ENCODE measurements around the gene EPHB3. TPM values are rescaled to one million over a fixed set of nuclear protein-coding genes. Genes with fewer than 3 reads are reported as not detected.

Gene EPHB3
- total RNA-seq (28.0 TPM), polyA plus RNA-seq (5.1 TPM)

DNA sequence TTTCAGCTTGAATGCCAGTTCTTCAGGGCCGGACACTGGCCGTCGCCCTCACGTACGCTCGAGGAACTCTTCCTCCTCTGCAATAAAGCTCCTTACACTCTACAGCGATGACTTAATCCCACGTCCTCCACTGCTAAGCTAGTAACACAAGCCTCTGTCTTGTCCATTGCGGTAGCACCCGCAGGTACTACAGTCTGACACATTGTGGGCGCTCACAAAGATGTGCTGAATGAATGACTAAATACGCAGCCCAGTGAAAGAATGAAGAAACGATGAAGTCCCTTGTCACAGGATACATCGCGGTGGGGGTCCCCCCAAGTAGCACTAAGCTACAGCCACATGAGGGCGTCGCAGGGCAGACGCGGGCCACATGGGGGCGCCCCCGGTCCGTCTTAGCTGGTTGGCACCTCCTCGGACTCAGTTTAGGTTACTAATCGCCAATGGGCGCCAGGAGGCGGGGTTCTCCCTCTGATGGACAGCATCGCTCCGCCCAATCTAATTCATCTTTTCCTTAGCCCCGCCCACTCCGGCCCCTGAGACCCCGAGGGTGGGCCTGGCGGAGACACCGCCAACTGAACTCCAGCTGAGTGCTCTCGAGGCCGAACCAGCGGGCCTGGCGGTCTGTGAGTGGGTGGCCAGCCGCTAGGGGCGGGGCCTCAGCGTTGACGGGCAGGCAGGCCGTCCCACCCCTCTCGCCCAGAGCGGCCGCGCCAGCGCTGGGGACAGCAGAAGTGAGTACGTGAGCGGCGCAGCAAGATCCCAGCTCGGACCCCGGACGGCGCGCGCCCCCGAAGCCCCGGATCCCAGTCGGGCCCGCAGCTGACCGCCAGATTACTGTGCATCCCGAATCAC, at the start of gene EPHB3:
Gene EPHB3, plus strand, starts transcription at position 725 of the 852 bp plus-strand sequence. CDS start 451 bp downstream, outside the sequence.
- WGBS: under 1% methylated on average over 62 of the region's 62 CpGs
- DNase-seq (ENCODE audit: extremely low spot score): peak; percentile 99
- Histone ChIP-seq H3K36me3 (ENCODE audit: insufficient read depth) (no peaks in the 10 kb centered on the region), H3K27ac (ENCODE audit: low read depth) (no peak within 1 kb of the TSS), H3K4me3 (ENCODE audit: low read depth, low read length) (peak within 1 kb of the TSS; percentile 61), H3K4me1 (ENCODE audit: insufficient read depth) (no peaks in the 10 kb centered on the region)

DNA sequence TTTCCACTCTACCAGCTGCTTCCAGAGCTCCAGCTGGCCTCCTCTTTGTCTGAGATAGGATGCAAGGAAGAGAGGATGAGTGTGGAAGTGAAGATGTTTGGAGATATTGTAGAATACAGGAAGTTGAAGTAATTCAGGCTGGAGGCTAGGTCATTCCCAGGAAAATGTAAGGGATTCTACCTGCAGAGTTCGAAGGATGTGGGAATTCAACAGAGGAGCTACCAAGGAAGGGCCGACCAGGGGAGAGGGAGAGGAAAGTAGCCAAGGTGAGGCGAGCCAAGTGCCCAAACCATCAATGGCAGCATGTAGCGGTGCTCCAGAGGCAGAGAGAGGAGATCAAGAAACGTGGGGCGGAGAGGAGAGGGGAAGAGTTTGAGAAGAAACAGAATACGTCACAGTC, 49.0 kb upstream of the EPHB3 start:
- Histone ChIP-seq H3K27ac (ENCODE audit: low read depth) (no peak overlapping the region), H3K4me3 (ENCODE audit: low read depth, low read length) (no peak overlapping the region), H3K36me3 (ENCODE audit: insufficient read depth) (no peaks in the 10 kb centered on the region), H3K4me1 (ENCODE audit: insufficient read depth) (no peaks in the 10 kb centered on the region)
- no peak for DNase-seq (ENCODE audit: extremely low spot score)
- WGBS: 79% methylated on average over 7 of the region's 7 CpGs

DNA sequence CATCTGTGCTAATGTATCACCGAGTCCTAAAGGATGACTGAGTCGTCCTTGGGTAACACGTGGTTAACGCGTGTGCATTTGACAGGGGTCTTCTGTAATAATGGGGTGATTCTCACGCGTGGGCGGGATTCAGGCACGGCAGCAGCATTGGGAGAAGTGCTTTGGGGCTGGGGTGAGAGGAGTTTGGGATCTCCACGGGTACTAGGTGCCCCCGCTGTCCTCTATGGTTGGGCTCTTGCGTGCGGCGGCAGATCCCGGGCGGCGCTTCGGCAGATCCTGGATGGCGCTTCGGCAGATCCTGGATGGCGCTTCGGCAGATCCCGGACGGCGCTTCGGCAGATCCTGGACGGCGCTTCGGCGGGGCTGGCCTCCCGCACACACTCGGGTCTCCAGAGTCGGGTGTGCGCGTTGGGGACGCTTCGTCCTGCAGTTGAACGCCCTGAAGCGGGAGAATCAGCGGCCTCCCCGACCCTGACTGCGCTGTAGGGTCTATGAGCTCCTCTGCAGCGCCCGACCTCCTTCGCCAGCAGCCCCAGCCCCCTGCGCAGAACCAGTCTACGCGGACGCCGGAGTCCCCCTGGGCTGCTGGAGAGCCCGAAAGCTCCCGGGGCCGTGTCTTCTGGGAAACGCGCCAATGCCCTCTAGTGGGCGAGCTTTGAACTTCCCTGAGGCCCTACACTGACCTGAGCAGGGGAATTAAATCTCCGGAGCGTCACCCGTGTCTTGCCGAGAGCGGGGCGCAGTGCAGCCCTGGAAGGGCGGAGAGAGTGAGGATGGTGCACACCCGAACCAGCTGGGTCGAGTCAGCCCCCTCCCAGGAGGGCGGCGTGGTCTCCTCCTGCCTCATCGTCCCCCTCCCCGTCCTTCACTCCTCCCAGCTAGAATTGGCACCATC, 48.1 kb upstream of the EPHB3 start:
- 4% methylated on average over 69 of the region's 69 CpGs for WGBS
- Histone ChIP-seq H3K4me3 (ENCODE audit: low read depth, low read length) (peak overlapping the region; percentile 20), H3K27ac (ENCODE audit: low read depth) (no peak overlapping the region), H3K4me1 (ENCODE audit: insufficient read depth) (no peaks in the 10 kb centered on the region), H3K36me3 (ENCODE audit: insufficient read depth) (no peaks in the 10 kb centered on the region)
- peak; percentile 65 for DNase-seq (ENCODE audit: extremely low spot score)

DNA sequence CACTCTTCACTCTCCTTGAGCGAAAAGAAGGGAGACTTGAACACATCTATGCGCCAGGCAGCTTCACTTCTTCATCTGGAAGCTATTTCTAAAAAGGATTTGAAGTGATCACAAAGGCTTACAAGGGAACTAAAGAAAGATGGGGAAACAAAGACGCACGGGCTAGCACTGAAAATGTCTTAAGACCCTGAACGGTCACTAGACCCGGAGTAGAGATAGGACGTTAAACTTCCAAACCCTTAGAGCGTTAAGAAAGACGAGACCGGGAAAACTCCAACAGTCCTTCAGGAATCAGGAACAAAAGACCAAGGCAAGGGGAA, 47.5 kb upstream of the EPHB3 start:
- no peaks in the 10 kb centered on the region for H3K36me3 ChIP-seq (ENCODE audit: insufficient read depth)
- 18% methylated on average over 10 of the region's 10 CpGs for WGBS
- no peak for DNase-seq (ENCODE audit: extremely low spot score)
- H3K4me1 ChIP-seq (ENCODE audit: insufficient read depth): no peaks in the 10 kb centered on the region
- H3K4me3 ChIP-seq (ENCODE audit: low read depth, low read length): peak overlapping the region; percentile 20
- H3K27ac ChIP-seq (ENCODE audit: low read depth): no peak overlapping the region

DNA sequence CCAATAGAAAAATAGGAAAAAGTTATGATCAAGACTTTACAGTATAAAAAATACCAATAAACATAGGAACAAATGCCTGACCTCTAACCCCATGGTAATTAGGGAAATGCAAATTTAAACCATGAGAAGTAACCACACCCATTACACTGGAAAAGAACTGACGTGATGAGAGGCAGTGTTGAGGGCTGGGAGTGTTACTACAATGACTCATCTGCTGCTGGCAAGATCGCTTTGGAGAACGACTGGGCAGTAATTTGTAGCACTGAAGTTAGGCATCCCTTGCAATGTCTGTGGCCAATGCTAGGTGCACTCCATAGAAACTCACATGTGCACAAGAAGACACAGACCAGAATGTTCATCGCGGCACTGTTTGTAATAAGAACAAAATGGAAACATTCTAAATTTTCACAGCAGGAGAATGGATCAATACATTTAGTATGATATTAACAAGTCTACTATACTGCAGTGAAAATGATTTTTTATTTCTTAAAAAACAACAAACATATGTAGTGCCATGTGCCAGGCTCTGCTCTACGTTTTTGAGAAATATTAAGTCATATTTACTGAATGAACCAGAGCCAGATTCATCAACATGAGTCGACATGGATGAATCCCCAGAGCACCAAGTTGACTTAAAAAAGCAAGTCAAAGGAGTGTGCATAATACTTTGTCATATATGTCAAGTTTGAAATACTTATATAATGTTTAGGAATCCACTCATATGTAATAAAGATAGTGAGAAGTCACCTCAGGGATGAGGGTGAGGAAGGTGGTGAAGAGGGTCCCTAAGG, 37.6 kb upstream of the EPHB3 start:
- DNase-seq (ENCODE audit: extremely low spot score): no peak
- H3K36me3 ChIP-seq (ENCODE audit: insufficient read depth): no peaks in the 10 kb centered on the region
- no peak overlapping the region for H3K27ac ChIP-seq (ENCODE audit: low read depth)
- 36% methylated on average over 7 of the region's 7 CpGs for WGBS
- no peak overlapping the region for H3K4me3 ChIP-seq (ENCODE audit: low read depth, low read length)
- H3K4me1 ChIP-seq (ENCODE audit: insufficient read depth): no peaks in the 10 kb centered on the region

DNA sequence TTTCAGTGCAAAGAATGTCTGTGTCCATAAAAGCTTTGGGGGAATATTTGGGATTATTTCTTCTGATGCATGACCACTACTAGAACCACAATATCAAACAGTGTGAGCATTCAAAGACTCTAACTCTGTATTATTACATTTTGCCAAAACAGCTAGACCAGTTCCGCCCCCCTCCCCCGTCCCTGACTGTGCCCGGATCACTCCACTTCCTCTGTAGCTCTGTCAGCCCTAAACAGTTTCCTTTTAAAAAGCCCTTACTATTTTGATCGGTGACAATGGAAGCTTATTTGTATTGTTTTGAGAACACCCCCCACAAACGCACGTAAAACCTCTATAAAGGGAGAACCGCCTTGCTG, 36.6 kb upstream of the EPHB3 start:
- Histone ChIP-seq H3K4me1 (ENCODE audit: insufficient read depth) (no peaks in the 10 kb centered on the region), H3K4me3 (ENCODE audit: low read depth, low read length) (peak overlapping the region; percentile 37), H3K36me3 (ENCODE audit: insufficient read depth) (no peaks in the 10 kb centered on the region), H3K27ac (ENCODE audit: low read depth) (no peak overlapping the region)
- no peak for DNase-seq (ENCODE audit: extremely low spot score)
- WGBS: under 1% methylated on average over 7 of the region's 7 CpGs

DNA sequence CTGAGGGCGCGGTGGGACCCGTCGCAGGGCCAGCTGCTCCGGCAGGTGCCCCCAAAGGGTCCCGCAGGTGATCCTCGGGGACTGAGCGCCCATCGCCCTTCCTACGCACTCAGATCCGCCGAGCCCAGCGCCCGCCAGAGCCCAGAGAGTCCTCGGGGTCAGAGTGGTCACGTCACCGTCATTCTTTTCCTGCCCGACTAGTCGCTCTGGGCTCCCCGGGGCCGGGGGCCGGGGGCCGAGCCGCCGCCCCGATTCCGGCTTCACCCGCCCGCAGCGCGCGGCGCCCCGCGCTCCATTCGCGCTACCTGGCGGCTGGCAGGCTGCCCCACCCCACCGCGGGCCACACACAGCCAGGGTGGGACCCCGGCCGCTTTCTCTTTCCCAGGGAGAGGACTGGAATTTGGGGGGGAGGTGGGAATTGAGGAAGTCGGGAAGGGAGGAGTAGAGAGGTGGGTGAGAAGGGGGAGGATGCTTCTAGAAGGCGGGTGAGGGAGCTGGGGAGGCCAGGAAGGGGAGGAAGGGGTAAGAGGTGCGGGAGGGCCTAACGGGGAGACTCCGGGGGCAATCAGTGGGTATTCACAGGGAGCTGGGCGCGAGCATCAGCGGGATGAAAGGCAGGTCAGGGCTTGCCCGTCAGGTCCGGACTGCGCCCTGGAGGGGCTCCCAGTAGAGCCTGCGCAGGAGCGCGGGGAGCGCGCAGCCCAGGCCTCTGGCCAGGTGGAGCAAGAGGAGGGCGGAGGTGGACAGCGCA, 36.1 kb upstream of the EPHB3 start:
- DNase-seq (ENCODE audit: extremely low spot score): no peak
- Histone ChIP-seq H3K4me1 (ENCODE audit: insufficient read depth) (no peaks in the 10 kb centered on the region), H3K27ac (ENCODE audit: low read depth) (no peak overlapping the region), H3K4me3 (ENCODE audit: low read depth, low read length) (peak overlapping the region; percentile 37), H3K36me3 (ENCODE audit: insufficient read depth) (no peaks in the 10 kb centered on the region)
- WGBS: 2% methylated on average over 60 of the region's 60 CpGs

DNA sequence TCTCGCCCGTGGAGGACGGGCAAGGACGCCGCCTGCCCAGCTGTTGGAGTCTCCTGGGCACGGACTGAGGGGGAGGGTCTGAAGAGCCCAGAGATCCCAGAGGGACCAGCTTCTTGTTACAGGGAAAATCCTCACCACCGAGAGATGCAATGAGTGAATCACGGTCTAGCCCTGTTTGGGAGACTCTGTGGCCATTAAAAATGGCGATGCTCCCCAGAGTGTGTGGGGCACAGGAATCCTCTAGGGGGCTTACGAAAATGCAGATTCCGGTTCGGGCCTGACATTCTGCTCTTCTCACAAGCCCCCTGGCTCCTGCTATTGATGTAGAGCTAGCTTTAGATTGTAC, 35.5 kb upstream of the EPHB3 start:
- Histone ChIP-seq H3K36me3 (ENCODE audit: insufficient read depth) (no peaks in the 10 kb centered on the region), H3K27ac (ENCODE audit: low read depth) (no peak overlapping the region), H3K4me3 (ENCODE audit: low read depth, low read length) (no peak overlapping the region), H3K4me1 (ENCODE audit: insufficient read depth) (no peaks in the 10 kb centered on the region)
- WGBS: 8% methylated on average over 12 of the region's 12 CpGs
- DNase-seq (ENCODE audit: extremely low spot score): no peak

DNA sequence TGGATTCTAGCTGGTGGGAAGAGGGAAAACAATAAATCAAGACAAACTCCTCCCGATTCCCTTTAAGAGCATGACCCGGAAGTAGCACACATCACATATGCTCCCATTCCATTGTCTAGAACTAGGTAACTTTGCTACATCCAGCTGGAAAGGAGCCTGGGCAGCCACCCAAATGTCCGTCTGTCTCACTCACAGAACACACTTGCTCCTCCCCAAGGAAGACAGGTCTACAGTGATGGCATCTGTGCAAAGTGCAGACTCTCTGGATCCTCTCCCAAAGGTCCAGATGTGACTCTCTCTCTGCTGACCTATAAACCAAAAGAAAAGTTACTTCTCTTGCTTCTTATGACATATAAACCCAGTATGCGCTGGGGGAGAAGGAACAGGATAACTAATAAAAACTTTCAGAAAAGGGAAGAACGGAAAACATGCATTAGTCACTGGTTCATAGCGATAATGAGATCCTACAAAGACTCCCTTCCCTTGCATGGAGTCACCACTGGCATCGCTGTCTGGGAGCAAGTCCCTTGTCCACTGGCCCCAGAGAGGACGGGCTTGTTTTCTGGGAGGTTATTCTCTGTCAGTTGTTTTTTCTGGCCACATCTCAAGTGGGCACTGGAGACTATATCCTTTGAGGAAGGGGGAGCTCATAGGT, 29.8 kb upstream of the EPHB3 start:
- Histone ChIP-seq H3K36me3 (ENCODE audit: insufficient read depth) (no peaks in the 10 kb centered on the region), H3K4me1 (ENCODE audit: insufficient read depth) (no peaks in the 10 kb centered on the region), H3K4me3 (ENCODE audit: low read depth, low read length) (no peak overlapping the region), H3K27ac (ENCODE audit: low read depth) (no peak overlapping the region)
- DNase-seq (ENCODE audit: extremely low spot score): no peak
- 39% methylated on average over 8 of the region's 8 CpGs for WGBS

DNA sequence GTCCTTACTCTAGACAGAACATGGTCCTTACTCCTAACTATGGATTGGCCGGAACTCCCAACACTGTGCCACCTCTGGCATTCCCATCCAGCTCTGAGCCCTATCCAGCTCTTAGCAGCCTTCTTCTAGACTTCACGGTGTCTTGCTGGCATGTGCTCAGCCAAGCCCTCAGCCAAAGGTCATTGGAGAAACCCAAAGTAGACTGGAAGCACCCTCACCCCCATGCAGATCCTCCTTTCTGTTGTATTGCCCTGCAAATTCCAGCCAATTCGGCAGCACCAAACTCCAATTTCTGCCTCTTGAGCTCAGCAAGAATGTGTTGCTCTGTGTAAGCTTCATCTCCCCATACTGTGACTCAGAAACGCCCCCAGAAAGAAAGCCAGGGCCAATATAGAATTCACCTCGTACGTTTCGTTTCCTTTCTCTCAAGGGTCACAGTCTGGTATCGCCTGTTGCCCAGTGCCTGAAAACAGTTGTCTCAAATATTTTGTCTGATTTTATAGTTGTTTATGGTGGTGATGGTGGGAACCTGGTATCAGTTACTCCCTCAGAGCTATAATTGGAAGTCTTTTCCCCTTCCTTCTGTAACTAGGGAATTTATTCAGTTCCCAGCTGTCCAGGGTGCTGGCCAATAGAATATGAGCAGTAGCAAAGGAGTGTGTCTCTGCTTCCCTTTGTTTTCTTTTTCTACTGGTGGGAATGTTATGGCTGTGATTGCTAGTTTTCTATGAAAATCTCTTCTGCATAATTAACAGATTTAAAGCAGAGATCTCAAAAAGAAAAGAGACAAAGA, 28.4 kb upstream of the EPHB3 start:
- Histone ChIP-seq H3K27ac (ENCODE audit: low read depth) (no peak overlapping the region), H3K4me1 (ENCODE audit: insufficient read depth) (no peaks in the 10 kb centered on the region), H3K4me3 (ENCODE audit: low read depth, low read length) (no peak overlapping the region), H3K36me3 (ENCODE audit: insufficient read depth) (no peaks in the 10 kb centered on the region)
- DNase-seq (ENCODE audit: extremely low spot score): no peak
- whole genome bisulfite sequencing: 71% methylated on average over 8 of the region's 8 CpGs

DNA sequence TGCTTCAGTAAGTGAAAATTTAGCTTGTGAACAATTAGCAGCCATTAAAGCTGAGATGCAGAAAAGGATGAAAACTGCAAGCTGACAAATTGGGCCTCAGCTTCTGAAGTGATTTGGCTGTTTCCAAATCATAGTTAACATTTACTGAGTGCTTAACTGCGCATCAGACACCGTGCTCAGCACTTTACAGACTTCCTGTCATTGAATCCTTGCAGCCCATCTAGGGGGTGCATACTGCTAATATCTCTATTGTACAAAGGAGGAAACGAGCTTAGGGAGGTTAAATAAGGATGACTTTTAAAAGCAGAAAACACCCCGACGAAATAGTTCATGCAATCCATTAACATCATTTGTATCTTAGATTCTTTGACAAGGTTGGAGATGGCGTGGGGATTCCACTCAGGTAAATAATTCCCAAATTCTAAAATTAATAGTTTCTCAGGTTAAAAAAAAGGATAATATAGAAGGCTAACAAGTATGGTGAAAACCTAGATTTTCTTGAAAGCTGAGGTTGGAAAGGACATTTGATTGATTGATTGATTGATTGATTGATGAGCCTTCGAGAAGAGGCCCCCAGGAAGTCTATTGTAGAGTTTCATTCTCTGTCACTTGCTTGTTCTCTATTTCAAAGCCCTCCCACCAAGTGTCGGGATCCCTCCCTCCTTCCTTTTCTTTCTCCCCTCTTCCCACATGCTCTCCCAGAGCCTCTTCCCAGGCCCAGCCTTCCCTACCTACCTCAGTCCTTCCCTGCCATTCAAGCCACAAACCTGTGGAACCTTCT, 23.5 kb upstream of the EPHB3 start:
- Histone ChIP-seq H3K36me3 (ENCODE audit: insufficient read depth) (no peaks in the 10 kb centered on the region), H3K4me1 (ENCODE audit: insufficient read depth) (no peaks in the 10 kb centered on the region), H3K27ac (ENCODE audit: low read depth) (no peak overlapping the region), H3K4me3 (ENCODE audit: low read depth, low read length) (no peak overlapping the region)
- no peak for DNase-seq (ENCODE audit: extremely low spot score)
- 33% methylated on average over 8 of the region's 8 CpGs for WGBS
